Liver (tissue), 9 donors: ENCODE measurements around the gene SPHK1. TPM values are rescaled to one million over a fixed set of nuclear protein-coding genes. Genes with fewer than 3 reads are reported as not detected.

ENCODE experiments used
- DNase-seq: peaks from one replicate; pipeline ENCODE4 v3.0.0-alpha.2; 2017; ENCODE audit warnings: low spot score
- H3K27ac ChIP-seq, 2 donors: one replicate each; pipeline ENCODE4 v1.7.0; 2013; ENCODE audit warnings: inconsistent platforms in 2 of 2, low read length in 2 of 2, control low read depth in 1 of 2, low read depth in 1 of 2, mild to moderate bottlenecking in 1 of 2
- H3K27me3 ChIP-seq, 4 donors: one replicate each; pipeline versions ENCODE4 v1.6.1 to v1.7.0; 2013; ENCODE audit warnings: low read length in 3 of 4, inconsistent platforms in 1 of 4, mild to moderate bottlenecking in 1 of 4, moderate library complexity in 1 of 4; ENCODE audit not compliant: control insufficient read depth in 4 of 4, insufficient read depth in 4 of 4
- H3K36me3 ChIP-seq, 4 donors: one replicate each; pipeline versions ENCODE4 v1.6.1 to v1.7.0; 2013; ENCODE audit warnings: low read length in 3 of 4, mild to moderate bottlenecking in 3 of 4, low read depth in 1 of 4, moderate library complexity in 1 of 4; ENCODE audit not compliant: control insufficient read depth in 4 of 4, insufficient read depth in 3 of 4
- H3K4me1 ChIP-seq, 4 donors: one replicate each; pipeline versions ENCODE4 v1.6.1 to v1.7.0; 2013; ENCODE audit warnings: low read length in 3 of 4, mild to moderate bottlenecking in 3 of 4, moderate library complexity in 1 of 4; ENCODE audit not compliant: control insufficient read depth in 4 of 4, insufficient read depth in 4 of 4
- H3K4me3 ChIP-seq, 3 donors: one replicate each; pipeline versions ENCODE4 v1.6.1 to v1.7.0; 2013; ENCODE audit warnings: low read length in 3 of 3, control low read depth in 1 of 3, low read depth in 1 of 3, mild to moderate bottlenecking in 1 of 3
- H3K9ac ChIP-seq, 2 donors: one replicate each; pipeline ENCODE4 v1.7.0; 2013; ENCODE audit warnings: low read length in 2 of 2, mild to moderate bottlenecking in 2 of 2, moderate library complexity in 2 of 2, control low read depth in 1 of 2, low read depth in 1 of 2
- H3K9me3 ChIP-seq, 4 donors: one replicate each; pipeline versions ENCODE4 v1.6.1 to v1.7.0; 2013; ENCODE audit warnings: low read length in 3 of 4; ENCODE audit not compliant: control insufficient read depth in 4 of 4
- EGR1 ChIP-seq, 2 donors: IDR thresholded peaks; 2 replicates each; pipeline ENCODE4 v1.6.1; 2016 to 2018; ENCODE audit warnings: antibody characterized with exemption in 2 of 2, low read depth in 2 of 2
- FOXA1 ChIP-seq: IDR thresholded peaks from 2 replicates; pipeline ENCODE4 v1.6.1; 2016; ENCODE audit warnings: antibody characterized with exemption
- FOXA2 ChIP-seq: IDR thresholded peaks from 2 replicates; pipeline ENCODE4 v1.6.1; 2016; ENCODE audit warnings: antibody characterized with exemption
- GABPA ChIP-seq, 2 donors: IDR thresholded peaks in 1 of 2; conservative IDR thresholded peaks in 1 of 2; 2 replicates each; pipeline ENCODE4 v1.6.1; 2016; ENCODE audit warnings: antibody characterized with exemption in 2 of 2, mild to moderate bottlenecking in 1 of 2, moderate library complexity in 1 of 2
- HNF4A ChIP-seq, 2 donors: conservative IDR thresholded peaks; 2 replicates each; pipeline ENCODE4 v1.6.1; 2016; ENCODE audit warnings: antibody characterized with exemption in 2 of 2, mild to moderate bottlenecking in 2 of 2
- HNF4G ChIP-seq: IDR thresholded peaks from 2 replicates; pipeline ENCODE4 v1.6.1; 2016; ENCODE audit warnings: antibody characterized with exemption
- JUND ChIP-seq, 2 donors: IDR thresholded peaks; 2 replicates each; pipeline ENCODE4 v1.6.1; 2016; ENCODE audit warnings: antibody characterized with exemption in 2 of 2
- NR2F2 ChIP-seq: IDR thresholded peaks from 2 replicates; pipeline ENCODE4 v1.6.1; 2016; ENCODE audit warnings: antibody characterized with exemption
- RAD21 ChIP-seq, 2 donors: IDR thresholded peaks; 2 replicates each; pipeline ENCODE4 v1.6.1; 2016; ENCODE audit warnings: antibody characterized with exemption in 2 of 2, mild to moderate bottlenecking in 2 of 2
- RXRA ChIP-seq, 2 donors: IDR thresholded peaks; 2 replicates each; pipeline ENCODE4 v1.6.1; 2017 to 2018; ENCODE audit warnings: antibody characterized with exemption in 2 of 2, mild to moderate bottlenecking in 1 of 2
- SP1 ChIP-seq: IDR thresholded peaks from 2 replicates; pipeline ENCODE4 v1.6.1; 2018; ENCODE audit warnings: antibody characterized with exemption, mild to moderate bottlenecking
- TAF1 ChIP-seq: conservative IDR thresholded peaks from 2 replicates; pipeline ENCODE4 v1.6.1; 2016; ENCODE audit warnings: antibody characterized with exemption, mild to moderate bottlenecking
- YY1 ChIP-seq: IDR thresholded peaks from 2 replicates; pipeline ENCODE4 v1.6.1; 2016; ENCODE audit warnings: antibody characterized with exemption, mild to moderate bottlenecking
- WGBS: extraction: QIAGEN DNeasy Blood & Tissue Kit; methylation state at CpG from one replicate; pipeline ENCODE4 v1.1.7; 2013; 5-methylcytosine and 5-hydroxymethylcytosine counted together
- polyA plus RNA-seq, 2 donors: library from polyadenylated mRNA; stranded (reverse) in 1 of 2; unstranded in 1 of 2; fragments of 200-250 nt in 1 of 2; fragments of >200 nt in 1 of 2; fragmentation: Nextera tagmentation in 1 of 2; extraction: Ambion mirVana in 1 of 2; gene quantifications; one replicate each; pipeline versions ENCODE4 v1.2.1 to v1.2.3, GENCODE V29; 2013 to 2015
- total RNA-seq, 2 donors: library from RNA; depleted of rRNA; stranded (reverse); fragments of >200 nt; gene quantifications; one replicate each; pipeline ENCODE4 v1.2.3, GENCODE V29; 2014
- TF ChIP-seq, protein P1 (sequence below): IDR thresholded peaks from 2 replicates; pipeline ENCODE4 v1.6.1; 2016; ENCODE audit warnings: antibody characterized with exemption
- TF ChIP-seq, protein P2 (sequence below): IDR thresholded peaks from 2 replicates; pipeline ENCODE4 v1.6.1; 2016; ENCODE audit warnings: antibody characterized with exemption
- TF ChIP-seq, protein P3 (sequence below): fragments of 150-350 bp; IDR thresholded peaks from 2 replicates; pipeline ENCODE4 v1.5.1; 2017; ENCODE audit warnings: improper control_type of control experiment, low read depth, low read length; ENCODE audit not compliant: missing input control
- TF ChIP-seq, protein P4 (sequence below): IDR thresholded peaks from 2 replicates; pipeline ENCODE4 v1.6.1; 2016; ENCODE audit warnings: antibody characterized with exemption, mild to moderate bottlenecking
- TF ChIP-seq, protein P5 (sequence below): IDR thresholded peaks from 2 replicates; pipeline ENCODE4 v1.6.1; 2016; ENCODE audit warnings: antibody characterized with exemption
- donor health status: healthy.
- donor health status: healthy.
- donor health status: healthy.
- donor health status: healthy.
- donor health status: healthy.

Gene SPHK1
- total and polyA plus RNA-seq, 4 donors: 0.89 to 11.4 (median 1.1) TPM

DNA sequence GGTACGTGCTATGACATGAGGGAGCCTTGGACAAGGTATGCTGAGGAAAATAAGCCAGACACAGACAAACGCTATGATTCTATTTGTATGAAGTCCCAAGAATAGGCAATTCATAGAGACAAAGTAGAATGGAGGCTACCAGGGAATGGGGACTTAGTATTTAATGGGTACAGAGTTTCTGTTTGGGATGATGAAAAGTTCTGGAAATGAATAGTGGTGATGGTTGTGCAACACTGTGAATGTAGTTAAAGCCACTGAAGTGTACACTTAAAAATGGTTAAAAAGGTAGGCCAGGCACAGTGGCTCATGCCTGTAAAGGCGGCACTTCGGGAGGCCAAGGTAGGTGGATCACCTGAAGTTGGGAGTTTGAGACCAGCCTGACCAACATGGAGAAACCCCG is 33.9 kb upstream of the SPHK1 start:
- TF ChIP-seq TAF1 (no peak), GABPA (IDR thresholded peaks at IDR 0.05 in 1 of 2, conservative IDR thresholded peaks at IDR 0.05 in 1 of 2) (no peak), YY1 (peak; percentile 73), HNF4A (conservative IDR thresholded peaks at IDR 0.05) (peak in 1 of 2 donors; percentile 33), JUND (IDR thresholded peaks at IDR 0.05) (no peak), RAD21 (IDR thresholded peaks at IDR 0.05) (no peak), FOXA2 (no peak), RXRA (IDR thresholded peaks at IDR 0.05) (peak in 1 of 2 donors; percentile 8), FOXA1 (no peak), HNF4G (no peak), EGR1 (IDR thresholded peaks at IDR 0.05; ENCODE audit: low read depth in 2 of 2) (no peak), NR2F2 (no peak), SP1 (no peak)
- TF ChIP-seq, protein P1, sequence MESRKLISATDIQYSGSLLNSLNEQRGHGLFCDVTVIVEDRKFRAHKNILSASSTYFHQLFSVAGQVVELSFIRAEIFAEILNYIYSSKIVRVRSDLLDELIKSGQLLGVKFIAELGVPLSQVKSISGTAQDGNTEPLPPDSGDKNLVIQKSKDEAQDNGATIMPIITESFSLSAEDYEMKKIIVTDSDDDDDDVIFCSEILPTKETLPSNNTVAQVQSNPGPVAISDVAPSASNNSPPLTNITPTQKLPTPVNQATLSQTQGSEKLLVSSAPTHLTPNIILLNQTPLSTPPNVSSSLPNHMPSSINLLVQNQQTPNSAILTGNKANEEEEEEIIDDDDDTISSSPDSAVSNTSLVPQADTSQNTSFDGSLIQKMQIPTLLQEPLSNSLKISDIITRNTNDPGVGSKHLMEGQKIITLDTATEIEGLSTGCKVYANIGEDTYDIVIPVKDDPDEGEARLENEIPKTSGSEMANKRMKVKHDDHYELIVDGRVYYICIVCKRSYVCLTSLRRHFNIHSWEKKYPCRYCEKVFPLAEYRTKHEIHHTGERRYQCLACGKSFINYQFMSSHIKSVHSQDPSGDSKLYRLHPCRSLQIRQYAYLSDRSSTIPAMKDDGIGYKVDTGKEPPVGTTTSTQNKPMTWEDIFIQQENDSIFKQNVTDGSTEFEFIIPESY: no peak
- TF ChIP-seq, protein P2, sequence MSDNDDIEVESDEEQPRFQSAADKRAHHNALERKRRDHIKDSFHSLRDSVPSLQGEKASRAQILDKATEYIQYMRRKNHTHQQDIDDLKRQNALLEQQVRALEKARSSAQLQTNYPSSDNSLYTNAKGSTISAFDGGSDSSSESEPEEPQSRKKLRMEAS: no peak
- TF ChIP-seq, protein P3, sequence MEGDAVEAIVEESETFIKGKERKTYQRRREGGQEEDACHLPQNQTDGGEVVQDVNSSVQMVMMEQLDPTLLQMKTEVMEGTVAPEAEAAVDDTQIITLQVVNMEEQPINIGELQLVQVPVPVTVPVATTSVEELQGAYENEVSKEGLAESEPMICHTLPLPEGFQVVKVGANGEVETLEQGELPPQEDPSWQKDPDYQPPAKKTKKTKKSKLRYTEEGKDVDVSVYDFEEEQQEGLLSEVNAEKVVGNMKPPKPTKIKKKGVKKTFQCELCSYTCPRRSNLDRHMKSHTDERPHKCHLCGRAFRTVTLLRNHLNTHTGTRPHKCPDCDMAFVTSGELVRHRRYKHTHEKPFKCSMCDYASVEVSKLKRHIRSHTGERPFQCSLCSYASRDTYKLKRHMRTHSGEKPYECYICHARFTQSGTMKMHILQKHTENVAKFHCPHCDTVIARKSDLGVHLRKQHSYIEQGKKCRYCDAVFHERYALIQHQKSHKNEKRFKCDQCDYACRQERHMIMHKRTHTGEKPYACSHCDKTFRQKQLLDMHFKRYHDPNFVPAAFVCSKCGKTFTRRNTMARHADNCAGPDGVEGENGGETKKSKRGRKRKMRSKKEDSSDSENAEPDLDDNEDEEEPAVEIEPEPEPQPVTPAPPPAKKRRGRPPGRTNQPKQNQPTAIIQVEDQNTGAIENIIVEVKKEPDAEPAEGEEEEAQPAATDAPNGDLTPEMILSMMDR: no peak
- TF ChIP-seq, protein P4, sequence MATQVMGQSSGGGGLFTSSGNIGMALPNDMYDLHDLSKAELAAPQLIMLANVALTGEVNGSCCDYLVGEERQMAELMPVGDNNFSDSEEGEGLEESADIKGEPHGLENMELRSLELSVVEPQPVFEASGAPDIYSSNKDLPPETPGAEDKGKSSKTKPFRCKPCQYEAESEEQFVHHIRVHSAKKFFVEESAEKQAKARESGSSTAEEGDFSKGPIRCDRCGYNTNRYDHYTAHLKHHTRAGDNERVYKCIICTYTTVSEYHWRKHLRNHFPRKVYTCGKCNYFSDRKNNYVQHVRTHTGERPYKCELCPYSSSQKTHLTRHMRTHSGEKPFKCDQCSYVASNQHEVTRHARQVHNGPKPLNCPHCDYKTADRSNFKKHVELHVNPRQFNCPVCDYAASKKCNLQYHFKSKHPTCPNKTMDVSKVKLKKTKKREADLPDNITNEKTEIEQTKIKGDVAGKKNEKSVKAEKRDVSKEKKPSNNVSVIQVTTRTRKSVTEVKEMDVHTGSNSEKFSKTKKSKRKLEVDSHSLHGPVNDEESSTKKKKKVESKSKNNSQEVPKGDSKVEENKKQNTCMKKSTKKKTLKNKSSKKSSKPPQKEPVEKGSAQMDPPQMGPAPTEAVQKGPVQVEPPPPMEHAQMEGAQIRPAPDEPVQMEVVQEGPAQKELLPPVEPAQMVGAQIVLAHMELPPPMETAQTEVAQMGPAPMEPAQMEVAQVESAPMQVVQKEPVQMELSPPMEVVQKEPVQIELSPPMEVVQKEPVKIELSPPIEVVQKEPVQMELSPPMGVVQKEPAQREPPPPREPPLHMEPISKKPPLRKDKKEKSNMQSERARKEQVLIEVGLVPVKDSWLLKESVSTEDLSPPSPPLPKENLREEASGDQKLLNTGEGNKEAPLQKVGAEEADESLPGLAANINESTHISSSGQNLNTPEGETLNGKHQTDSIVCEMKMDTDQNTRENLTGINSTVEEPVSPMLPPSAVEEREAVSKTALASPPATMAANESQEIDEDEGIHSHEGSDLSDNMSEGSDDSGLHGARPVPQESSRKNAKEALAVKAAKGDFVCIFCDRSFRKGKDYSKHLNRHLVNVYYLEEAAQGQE: no peak
- TF ChIP-seq, protein P5, sequence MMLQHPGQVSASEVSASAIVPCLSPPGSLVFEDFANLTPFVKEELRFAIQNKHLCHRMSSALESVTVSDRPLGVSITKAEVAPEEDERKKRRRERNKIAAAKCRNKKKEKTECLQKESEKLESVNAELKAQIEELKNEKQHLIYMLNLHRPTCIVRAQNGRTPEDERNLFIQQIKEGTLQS: no peak
- Histone ChIP-seq H3K9ac (no peak overlapping the region), H3K27me3 (no peaks in the 10 kb centered on the region), H3K9me3 (no peaks in the 10 kb centered on the region), H3K36me3 (peaks cover 4 to 7% (median 5%) of the 10 kb centered on the region in 4 donors), H3K4me3 (no peak overlapping the region), H3K4me1 (peaks cover 4 to 33% (median 28%) of the 10 kb centered on the region in 4 donors), H3K27ac (peak overlapping the region in 1 of 2 donors; percentile 48)
- DNase-seq: no peak
- 88% methylated on average over 5 of the region's 5 CpGs for WGBS
